ENCODE data around the gene KCTD16. TPM values are rescaled to one million over a fixed set of nuclear protein-coding genes. Genes with fewer than 3 reads are reported as not detected.

The KCTD16 gene
- total and polyA plus RNA-seq, 4 donors = 5.1 to 30.8 (median 7.3) TPM

DNA sequence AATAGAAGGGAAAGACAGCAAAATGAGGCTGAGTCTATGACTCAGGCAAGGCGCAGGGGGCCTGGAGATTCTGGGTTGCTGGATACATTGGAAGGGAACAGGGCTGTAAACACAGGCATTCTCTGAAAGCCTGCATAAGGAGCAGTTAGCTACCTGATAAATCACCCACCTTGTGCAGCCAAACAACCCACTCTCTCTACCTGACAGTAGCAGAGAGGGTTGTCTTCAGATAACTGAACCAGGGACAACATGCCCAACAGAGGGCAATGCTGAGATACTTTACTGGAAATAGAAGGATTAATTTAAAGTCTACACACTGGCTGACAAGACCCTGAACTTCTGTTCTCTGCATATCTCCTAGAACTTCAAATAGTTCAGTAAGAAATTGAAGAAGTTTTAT, 161.6 kb downstream of the KCTD16 start:
- Histone ChIP-seq H3K4me3 (ENCODE audit: low read depth, low read length) (no peak overlapping the region), H3K27ac (ENCODE audit: low read depth, low read length) (no peak overlapping the region), H3K27me3 (ENCODE audit: control insufficient read depth, insufficient read depth, low read length) (no peaks in the 10 kb centered on the region), H3K9me3 (ENCODE audit: control insufficient read depth, insufficient read depth, low read length) (no peaks in the 10 kb centered on the region), H3K36me3 (ENCODE audit: control insufficient read depth, insufficient read depth, low read length) (no peaks in the 10 kb centered on the region), H3K4me1 (ENCODE audit: control insufficient read depth, insufficient read depth, low read length) (peaks cover 6% of the 10 kb centered on the region)
- DNase-seq (ENCODE audit: low read depth in 4 of 6, low spot score in 6 of 6) = no peak
- 86% methylated on average over 1 of the region's 1 CpG for WGBS (ENCODE audit: insufficient coverage)

DNA sequence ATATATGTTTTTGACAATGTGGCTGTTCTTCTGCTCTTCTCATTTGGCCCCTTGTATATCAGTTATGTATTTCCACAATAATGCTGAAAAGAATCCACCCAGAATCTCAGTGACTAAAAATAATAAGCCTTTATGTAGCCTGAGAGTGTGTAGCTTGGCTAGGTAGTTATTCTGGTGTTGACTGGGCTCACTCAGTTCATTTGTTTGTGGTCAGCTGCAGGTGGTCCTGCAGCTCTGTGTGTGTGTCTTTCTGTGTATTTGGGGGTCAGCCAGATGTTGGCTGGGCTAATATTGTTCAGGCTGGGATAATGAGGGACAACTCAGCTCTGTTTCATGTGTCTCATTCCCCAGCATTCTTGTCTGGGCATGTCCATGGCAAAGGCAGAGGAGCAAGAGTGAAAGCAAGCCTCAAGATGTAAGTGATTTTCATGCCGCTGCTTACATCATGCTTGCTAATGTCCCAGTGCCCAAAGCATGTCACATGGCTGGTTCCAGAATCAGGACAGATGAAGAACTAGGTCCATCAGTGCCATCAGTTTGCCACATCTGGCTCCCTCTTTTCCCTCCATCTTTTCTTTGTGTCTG, 162.8 kb downstream of the KCTD16 start:
- Histone ChIP-seq H3K9me3 (ENCODE audit: control insufficient read depth, insufficient read depth, low read length) (no peaks in the 10 kb centered on the region), H3K36me3 (ENCODE audit: control insufficient read depth, insufficient read depth, low read length) (no peaks in the 10 kb centered on the region), H3K4me3 (ENCODE audit: low read depth, low read length) (no peak overlapping the region), H3K27ac (ENCODE audit: low read depth, low read length) (no peak overlapping the region), H3K27me3 (ENCODE audit: control insufficient read depth, insufficient read depth, low read length) (no peaks in the 10 kb centered on the region), H3K4me1 (ENCODE audit: control insufficient read depth, insufficient read depth, low read length) (peaks cover 6% of the 10 kb centered on the region)
- 77% methylated on average over 1 of the region's 1 CpG for WGBS (ENCODE audit: insufficient coverage)
- no peak for DNase-seq (ENCODE audit: low read depth in 4 of 6, low spot score in 6 of 6)

DNA sequence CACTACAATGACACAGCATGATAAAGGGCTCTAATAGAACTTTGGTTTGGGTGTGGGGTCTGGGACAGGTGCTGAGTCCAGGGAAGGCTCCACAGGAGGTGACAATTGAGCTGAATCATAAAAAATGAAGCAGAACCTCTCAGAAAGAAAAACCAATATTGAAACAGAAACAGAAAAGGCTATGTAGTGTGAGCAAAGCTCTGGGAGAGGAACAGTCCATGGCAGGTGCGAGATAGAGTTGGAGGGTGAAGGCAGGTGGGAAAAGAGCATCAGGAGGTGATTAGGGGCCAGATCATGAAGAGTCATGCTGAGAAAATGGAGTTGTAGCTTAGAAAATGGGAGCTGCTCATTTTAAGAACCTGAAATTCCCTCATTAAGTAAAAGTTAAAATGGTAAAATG, 164.9 kb downstream of the KCTD16 start:
- Histone ChIP-seq H3K9me3 (ENCODE audit: control insufficient read depth, insufficient read depth, low read length) (no peaks in the 10 kb centered on the region), H3K27ac (ENCODE audit: low read depth, low read length) (no peak overlapping the region), H3K4me1 (ENCODE audit: control insufficient read depth, insufficient read depth, low read length) (peaks cover 6% of the 10 kb centered on the region), H3K4me3 (ENCODE audit: low read depth, low read length) (no peak overlapping the region), H3K27me3 (ENCODE audit: control insufficient read depth, insufficient read depth, low read length) (no peaks in the 10 kb centered on the region), H3K36me3 (ENCODE audit: control insufficient read depth, insufficient read depth, low read length) (no peaks in the 10 kb centered on the region)
- WGBS (ENCODE audit: insufficient coverage) = 100% methylated on average over 1 of the region's 1 CpG
- no peak for DNase-seq (ENCODE audit: low read depth in 4 of 6, low spot score in 6 of 6)

DNA sequence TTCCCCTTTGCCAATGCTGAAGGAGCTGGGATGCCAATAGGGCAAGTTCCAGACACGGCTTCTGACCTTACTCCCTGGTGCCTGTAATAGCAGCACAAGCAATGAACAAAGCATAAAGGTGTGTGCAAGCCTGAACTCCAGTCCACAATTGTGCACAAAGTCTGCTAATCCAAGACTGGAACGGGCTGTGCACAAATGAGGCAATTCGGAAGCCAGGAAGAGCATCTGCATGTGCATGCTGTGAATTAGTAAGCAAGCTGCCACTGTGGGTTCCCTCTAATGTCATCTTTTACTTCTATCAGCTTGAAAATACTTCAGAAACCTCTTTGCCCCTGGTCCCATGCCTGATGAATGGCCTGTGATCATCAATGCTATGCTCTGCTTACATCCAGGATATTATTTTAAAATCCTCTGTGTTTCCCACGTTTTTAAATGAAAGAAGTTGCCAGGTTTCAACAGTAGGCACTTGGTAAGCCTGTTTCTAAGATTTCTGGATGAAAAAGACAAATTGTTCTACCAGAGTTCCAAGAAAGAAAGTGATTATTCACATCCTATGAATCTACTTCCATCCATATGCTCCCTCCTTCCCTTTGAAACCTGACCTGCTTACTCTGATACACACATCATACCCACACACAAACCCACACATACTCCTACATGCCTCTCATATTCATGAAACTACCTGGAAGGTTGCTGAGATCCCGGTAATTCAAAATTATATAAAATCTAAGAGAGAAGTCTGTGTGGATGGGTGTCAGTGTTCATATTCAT, 165.7 kb downstream of the KCTD16 start:
- H3K9me3 ChIP-seq (ENCODE audit: control insufficient read depth, insufficient read depth, low read length) = no peaks in the 10 kb centered on the region
- no peaks in the 10 kb centered on the region for H3K27me3 ChIP-seq (ENCODE audit: control insufficient read depth, insufficient read depth, low read length)
- no peaks in the 10 kb centered on the region for H3K36me3 ChIP-seq (ENCODE audit: control insufficient read depth, insufficient read depth, low read length)
- no peak overlapping the region for H3K4me3 ChIP-seq (ENCODE audit: low read depth, low read length)
- H3K4me1 ChIP-seq (ENCODE audit: control insufficient read depth, insufficient read depth, low read length) = peaks cover 6% of the 10 kb centered on the region
- WGBS (ENCODE audit: insufficient coverage) = 28% methylated on average over 2 of the region's 5 CpGs
- peak in 2 of 6 donors; percentile 73 to 89 for DNase-seq (ENCODE audit: low read depth in 4 of 6, low spot score in 6 of 6)
- no peak overlapping the region for H3K27ac ChIP-seq (ENCODE audit: low read depth, low read length)

DNA sequence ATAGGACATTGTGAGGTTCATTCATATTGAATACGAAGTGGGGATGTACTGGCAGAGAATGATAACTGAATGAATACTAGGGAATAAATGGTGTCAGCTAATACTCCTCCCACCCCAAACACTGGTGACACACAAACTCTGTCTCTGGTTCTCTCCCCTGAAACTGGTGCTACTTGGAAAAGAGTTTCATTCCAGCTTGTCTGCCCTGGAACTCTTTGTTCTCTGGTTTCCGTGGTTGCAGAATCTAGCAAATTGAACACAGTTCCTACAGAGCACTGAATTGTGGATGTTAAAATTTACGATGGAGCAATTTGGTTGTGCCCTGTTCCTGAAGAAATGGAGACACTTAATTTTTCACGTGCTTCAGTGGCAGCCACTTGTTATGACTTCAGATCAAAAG, 181.7 kb downstream of the KCTD16 start:
- Histone ChIP-seq H3K9me3 (ENCODE audit: control insufficient read depth, insufficient read depth, low read length) (no peaks in the 10 kb centered on the region), H3K4me1 (ENCODE audit: control insufficient read depth, insufficient read depth, low read length) (no peaks in the 10 kb centered on the region), H3K36me3 (ENCODE audit: control insufficient read depth, insufficient read depth, low read length) (no peaks in the 10 kb centered on the region), H3K4me3 (ENCODE audit: low read depth, low read length) (no peak overlapping the region), H3K27me3 (ENCODE audit: control insufficient read depth, insufficient read depth, low read length) (no peaks in the 10 kb centered on the region), H3K27ac (ENCODE audit: low read depth, low read length) (no peak overlapping the region)
- 22% methylated on average over 3 of the region's 4 CpGs for WGBS (ENCODE audit: insufficient coverage)
- peak in 3 of 6 donors; percentile 32 to 61 (median 49) for DNase-seq (ENCODE audit: low read depth in 4 of 6, low spot score in 6 of 6)

DNA sequence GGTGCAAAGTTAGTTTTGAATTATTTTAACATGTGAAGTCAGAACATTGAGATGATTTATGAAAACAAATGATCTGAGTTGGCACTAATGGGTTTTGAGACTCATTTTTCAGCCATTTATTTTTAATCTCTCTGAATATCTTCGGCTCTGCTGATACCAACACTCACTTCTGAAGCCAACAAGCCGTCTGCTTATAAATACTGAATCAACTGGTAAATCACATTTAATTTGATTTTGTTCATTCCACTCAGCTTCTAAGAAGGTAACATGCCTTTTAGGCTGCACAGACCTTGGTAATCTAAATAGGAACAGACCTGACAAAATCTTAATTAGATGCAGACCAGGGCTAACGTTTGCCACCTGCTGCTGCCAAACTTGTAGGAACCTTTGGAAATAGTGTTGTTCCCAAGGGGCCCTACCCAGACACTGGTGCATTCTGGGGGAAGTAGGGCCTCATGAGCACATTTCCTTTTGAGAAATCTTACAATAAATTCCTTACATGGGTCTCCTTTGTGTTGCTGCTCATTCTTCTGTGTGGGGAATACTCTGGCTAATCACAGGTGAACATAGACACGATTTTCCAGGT, 182.2 kb downstream of the KCTD16 start:
- H3K9me3 ChIP-seq (ENCODE audit: control insufficient read depth, insufficient read depth, low read length) = no peaks in the 10 kb centered on the region
- no peaks in the 10 kb centered on the region for H3K36me3 ChIP-seq (ENCODE audit: control insufficient read depth, insufficient read depth, low read length)
- DNase-seq (ENCODE audit: low read depth in 4 of 6, low spot score in 6 of 6) = peak in 1 of 6 donors; percentile 16
- WGBS (ENCODE audit: insufficient coverage) = 23% methylated on average over 2 of the region's 4 CpGs
- no peaks in the 10 kb centered on the region for H3K27me3 ChIP-seq (ENCODE audit: control insufficient read depth, insufficient read depth, low read length)
- no peaks in the 10 kb centered on the region for H3K4me1 ChIP-seq (ENCODE audit: control insufficient read depth, insufficient read depth, low read length)
- no peak overlapping the region for H3K27ac ChIP-seq (ENCODE audit: low read depth, low read length)
- no peak overlapping the region for H3K4me3 ChIP-seq (ENCODE audit: low read depth, low read length)

DNA sequence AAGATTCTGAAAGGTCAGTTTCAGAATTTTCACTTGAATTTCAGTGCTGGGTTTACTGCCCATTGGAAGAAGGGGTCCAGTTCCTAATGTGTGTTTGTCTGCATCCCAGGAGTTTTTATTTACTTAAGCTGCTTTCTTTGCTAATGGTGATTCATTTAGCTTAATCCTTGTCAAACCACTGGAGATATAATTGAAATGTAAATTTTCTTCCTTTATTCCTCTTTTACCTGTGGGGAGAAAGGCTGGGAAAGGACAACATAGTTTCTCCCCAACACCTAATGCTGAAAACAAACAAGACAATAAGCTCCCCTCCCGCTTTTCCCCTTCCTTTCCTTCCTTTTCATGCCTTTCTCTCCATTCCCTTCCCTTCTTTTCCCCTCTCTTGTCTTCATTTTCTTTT, 185.8 kb downstream of the KCTD16 start:
- no peak overlapping the region for H3K27ac ChIP-seq (ENCODE audit: low read depth, low read length)
- no peaks in the 10 kb centered on the region for H3K27me3 ChIP-seq (ENCODE audit: control insufficient read depth, insufficient read depth, low read length)
- no CpG with 5 or more reads among the region's 1 CpG for WGBS (ENCODE audit: insufficient coverage)
- no peaks in the 10 kb centered on the region for H3K4me1 ChIP-seq (ENCODE audit: control insufficient read depth, insufficient read depth, low read length)
- no peak for DNase-seq (ENCODE audit: low read depth in 4 of 6, low spot score in 6 of 6)
- no peaks in the 10 kb centered on the region for H3K9me3 ChIP-seq (ENCODE audit: control insufficient read depth, insufficient read depth, low read length)
- H3K36me3 ChIP-seq (ENCODE audit: control insufficient read depth, insufficient read depth, low read length) = no peaks in the 10 kb centered on the region
- no peak overlapping the region for H3K4me3 ChIP-seq (ENCODE audit: low read depth, low read length)

DNA sequence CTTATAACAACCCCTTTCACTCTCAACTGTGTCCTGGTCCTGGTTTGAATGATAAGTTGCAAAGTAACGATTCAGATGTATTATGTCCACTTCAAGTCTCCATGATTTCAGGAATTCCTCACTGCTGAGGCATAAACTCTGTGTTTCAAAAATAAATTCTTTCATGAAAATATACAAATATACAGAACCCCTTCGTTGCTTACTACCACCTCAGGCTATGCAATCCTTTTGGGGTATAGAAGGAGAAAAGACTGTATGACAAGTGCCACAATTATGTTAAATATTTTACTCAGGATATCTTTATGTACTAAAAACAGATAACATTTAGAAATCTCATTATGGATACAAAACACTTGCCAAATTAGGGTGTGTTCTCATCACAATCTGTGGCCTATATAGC, 190.7 kb downstream of the KCTD16 start:
- WGBS (ENCODE audit: insufficient coverage) = no CpG with 5 or more reads among the region's 2 CpGs
- Histone ChIP-seq H3K36me3 (ENCODE audit: control insufficient read depth, insufficient read depth, low read length) (no peaks in the 10 kb centered on the region), H3K27ac (ENCODE audit: low read depth, low read length) (no peak overlapping the region), H3K4me3 (ENCODE audit: low read depth, low read length) (no peak overlapping the region), H3K4me1 (ENCODE audit: control insufficient read depth, insufficient read depth, low read length) (no peaks in the 10 kb centered on the region), H3K27me3 (ENCODE audit: control insufficient read depth, insufficient read depth, low read length) (no peaks in the 10 kb centered on the region), H3K9me3 (ENCODE audit: control insufficient read depth, insufficient read depth, low read length) (no peaks in the 10 kb centered on the region)
- DNase-seq (ENCODE audit: low read depth in 4 of 6, low spot score in 6 of 6) = no peak

DNA sequence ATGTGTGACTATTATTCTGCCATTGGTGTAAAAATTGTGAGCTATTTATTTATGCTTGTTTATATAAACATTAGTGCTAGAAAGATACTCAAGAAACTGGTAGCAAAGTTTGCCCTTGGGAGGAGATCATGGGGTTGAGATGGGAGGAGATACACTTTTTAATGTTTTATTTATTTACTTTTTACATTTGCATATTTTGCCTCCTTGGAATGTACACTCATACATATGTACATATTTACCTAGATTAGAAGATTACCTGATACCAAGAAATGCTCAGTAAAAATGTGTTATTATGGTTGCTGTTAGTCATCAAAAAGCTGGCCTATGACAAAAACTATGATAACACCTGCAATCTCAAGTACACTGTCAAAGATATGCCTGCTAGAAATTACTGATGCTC, 195.2 kb downstream of the KCTD16 start:
- H3K4me3 ChIP-seq (ENCODE audit: low read depth, low read length) = no peak overlapping the region
- DNase-seq (ENCODE audit: low read depth in 4 of 6, low spot score in 6 of 6) = no peak
- no peaks in the 10 kb centered on the region for H3K36me3 ChIP-seq (ENCODE audit: control insufficient read depth, insufficient read depth, low read length)
- no peaks in the 10 kb centered on the region for H3K27me3 ChIP-seq (ENCODE audit: control insufficient read depth, insufficient read depth, low read length)
- H3K27ac ChIP-seq (ENCODE audit: low read depth, low read length) = no peak overlapping the region
- peaks cover 5% of the 10 kb centered on the region for H3K4me1 ChIP-seq (ENCODE audit: control insufficient read depth, insufficient read depth, low read length)
- no peaks in the 10 kb centered on the region for H3K9me3 ChIP-seq (ENCODE audit: control insufficient read depth, insufficient read depth, low read length)

DNA sequence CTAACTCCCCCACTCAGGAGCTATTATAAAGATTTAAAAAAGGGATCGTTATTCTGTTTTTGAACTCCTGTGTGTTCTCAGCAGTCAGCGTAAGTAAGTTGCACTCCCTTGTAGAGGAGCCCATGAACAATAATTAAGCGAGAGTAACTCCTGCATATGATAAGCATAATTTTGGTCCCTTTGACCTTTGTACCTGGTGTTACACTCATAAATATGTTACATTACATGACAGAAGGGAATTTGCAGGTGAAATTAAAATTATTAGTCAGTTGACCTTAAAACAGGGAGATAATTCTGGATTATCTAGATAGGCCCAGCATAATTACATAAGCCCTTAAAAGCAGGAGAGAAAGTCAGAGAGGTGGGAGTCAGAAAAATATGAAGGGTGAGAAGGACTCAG, 197.3 kb downstream of the KCTD16 start:
- no peaks in the 10 kb centered on the region for H3K27me3 ChIP-seq (ENCODE audit: control insufficient read depth, insufficient read depth, low read length)
- H3K4me3 ChIP-seq (ENCODE audit: low read depth, low read length) = no peak overlapping the region
- DNase-seq (ENCODE audit: low read depth in 4 of 6, low spot score in 6 of 6) = no peak
- peaks cover 5% of the 10 kb centered on the region for H3K4me1 ChIP-seq (ENCODE audit: control insufficient read depth, insufficient read depth, low read length)
- WGBS (ENCODE audit: insufficient coverage) = no CpG with 5 or more reads among the region's 3 CpGs
- H3K36me3 ChIP-seq (ENCODE audit: control insufficient read depth, insufficient read depth, low read length) = no peaks in the 10 kb centered on the region
- no peaks in the 10 kb centered on the region for H3K9me3 ChIP-seq (ENCODE audit: control insufficient read depth, insufficient read depth, low read length)
- H3K27ac ChIP-seq (ENCODE audit: low read depth, low read length) = no peak overlapping the region

Measured in spinal cord (tissue), 10 donors.